Tibial nerve (tissue), 4 donors: Measurements from ENCODE around the gene PLA2G4A. TPM values are rescaled to one million over a fixed set of nuclear protein-coding genes. Genes with fewer than 3 reads are reported as not detected.
A peak's percentile ranks its signal among the peaks of the same experiment; 100 is the strongest.

Experiments used
- DNase-seq, 2 donors: peaks; one replicate each; pipeline ENCODE4 v3.0.0-alpha.2; 2019; ENCODE audit warnings: low spot score in 2 of 2
- H3K27ac ChIP-seq, 4 donors: fragments of 200-600 bp; sonication (generic) in 3 of 4; one replicate each; pipeline ENCODE4 v1.5.1; 2017 to 2019; ENCODE audit warnings: mild to moderate bottlenecking in 1 of 4
- H3K27me3 ChIP-seq, 2 donors: fragments of 200-600 bp; sonication (generic) in 1 of 2; one replicate each; pipeline versions ENCODE4 v1.5.1 to v1.6.0; 2017 to 2019
- H3K36me3 ChIP-seq, 3 donors: fragments of 200-600 bp; sonication (generic); one replicate each; pipeline ENCODE4 v1.5.1; 2018 to 2019
- H3K4me1 ChIP-seq, 4 donors: fragments of 200-600 bp; sonication (generic) in 3 of 4; one replicate each; pipeline ENCODE4 v1.5.1; 2017 to 2019
- H3K4me3 ChIP-seq, 4 donors: fragments of 200-600 bp; sonication (generic) in 3 of 4; one replicate each; pipeline ENCODE4 v1.5.1; 2017 to 2019; ENCODE audit warnings: mild to moderate bottlenecking in 1 of 4, moderate library complexity in 1 of 4
- H3K9me3 ChIP-seq, 4 donors: fragments of 200-600 bp; sonication (generic) in 3 of 4; one replicate each; pipeline ENCODE4 v1.5.1; 2017 to 2019
- EP300 ChIP-seq, 2 donors: sonication (generic); formaldehyde crosslinking; IDR thresholded peaks; one replicate each; pipeline ENCODE4 v1.6.1; 2017; ENCODE audit warnings: antibody characterized with exemption in 2 of 2, mild to moderate bottlenecking in 1 of 2
- POLR2A ChIP-seq, 2 donors: fragments of 450-650 bp; IDR thresholded peaks; one replicate each; pipeline ENCODE4 v1.6.1; 2017; ENCODE audit warnings: antibody characterized with exemption in 2 of 2, mild to moderate bottlenecking in 2 of 2, moderate library complexity in 2 of 2
- WGBS, 2 donors: methylation state at CpG; one replicate each; pipeline ENCODE4 v1.1.5; 2018; 5-methylcytosine and 5-hydroxymethylcytosine counted together
- total RNA-seq, 4 donors: library from RNA; depleted of rRNA; stranded (reverse); fragments of >200 nt; gene quantifications; one replicate each; pipeline ENCODE4 v1.1.0, GENCODE V29; 2016
- TF ChIP-seq, protein P1 (sequence below), 5 experiments: fragments of 200-600 bp in 3 of 5; fragments of 450-650 bp in 2 of 5; sonication (generic) in 3 of 5; IDR thresholded peaks; one replicate each; pipeline ENCODE4 v1.5.1; 2016 to 2019; ENCODE audit warnings: antibody characterized with exemption in 5 of 5, mild to moderate bottlenecking in 3 of 5, moderate library complexity in 2 of 5

PLA2G4A gene
- total RNA-seq, 4 donors from 2014 or later: 3.7 to 7.2 (median 6.3) TPM

- Histone ChIP-seq H3K36me3 (no peaks in the 10 kb centered on the region), H3K27ac (peak overlapping the region in 1 of 4 donors; percentile 29), H3K4me1 (peaks cover 0 to 24% (median 3%) of the 10 kb centered on the region in 4 donors), H3K27me3 (no peaks in the 10 kb centered on the region), H3K9me3 (no peaks in the 10 kb centered on the region), H3K4me3 (no peak overlapping the region)
- TF ChIP-seq EP300 (IDR thresholded peaks at IDR 0.05) (no peak), POLR2A (IDR thresholded peaks at IDR 0.05) (no peak)
- no peak for DNase-seq
- WGBS, 2 donors: 52 to 55% methylated on average over 2 of the region's 2 CpGs
Observed at GRCh38 chr1:186839041-186839400, 10.3 kb downstream of the PLA2G4A start.

DNA sequence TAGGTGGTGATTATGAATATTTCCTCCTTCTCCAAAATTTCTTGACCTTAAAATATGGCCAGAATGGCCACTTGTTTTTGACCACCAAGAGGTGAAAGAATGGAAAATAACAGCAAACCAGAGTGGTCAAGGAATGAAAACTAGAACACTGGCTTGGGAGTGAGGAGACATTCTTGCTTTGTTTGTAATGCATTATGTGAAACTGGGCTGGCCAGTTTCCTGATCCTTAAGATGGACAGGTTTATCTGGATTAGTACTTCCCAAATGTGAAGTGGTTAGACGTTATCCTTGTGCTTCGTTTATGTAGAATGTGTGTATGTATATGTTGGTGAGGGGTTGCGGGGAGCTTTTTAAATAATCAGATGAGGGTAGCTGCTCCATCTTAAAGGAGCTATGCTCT, 12.8 kb downstream of the PLA2G4A start:
- Histone ChIP-seq H3K4me1 (peaks cover 0 to 38% (median 5%) of the 10 kb centered on the region in 4 donors), H3K4me3 (no peak overlapping the region), H3K36me3 (no peaks in the 10 kb centered on the region), H3K9me3 (no peaks in the 10 kb centered on the region), H3K27me3 (no peaks in the 10 kb centered on the region), H3K27ac (no peak overlapping the region)
- 80 to 89% methylated on average over 3 of the region's 3 CpGs for WGBS, 2 donors
- TF ChIP-seq, protein P1, sequence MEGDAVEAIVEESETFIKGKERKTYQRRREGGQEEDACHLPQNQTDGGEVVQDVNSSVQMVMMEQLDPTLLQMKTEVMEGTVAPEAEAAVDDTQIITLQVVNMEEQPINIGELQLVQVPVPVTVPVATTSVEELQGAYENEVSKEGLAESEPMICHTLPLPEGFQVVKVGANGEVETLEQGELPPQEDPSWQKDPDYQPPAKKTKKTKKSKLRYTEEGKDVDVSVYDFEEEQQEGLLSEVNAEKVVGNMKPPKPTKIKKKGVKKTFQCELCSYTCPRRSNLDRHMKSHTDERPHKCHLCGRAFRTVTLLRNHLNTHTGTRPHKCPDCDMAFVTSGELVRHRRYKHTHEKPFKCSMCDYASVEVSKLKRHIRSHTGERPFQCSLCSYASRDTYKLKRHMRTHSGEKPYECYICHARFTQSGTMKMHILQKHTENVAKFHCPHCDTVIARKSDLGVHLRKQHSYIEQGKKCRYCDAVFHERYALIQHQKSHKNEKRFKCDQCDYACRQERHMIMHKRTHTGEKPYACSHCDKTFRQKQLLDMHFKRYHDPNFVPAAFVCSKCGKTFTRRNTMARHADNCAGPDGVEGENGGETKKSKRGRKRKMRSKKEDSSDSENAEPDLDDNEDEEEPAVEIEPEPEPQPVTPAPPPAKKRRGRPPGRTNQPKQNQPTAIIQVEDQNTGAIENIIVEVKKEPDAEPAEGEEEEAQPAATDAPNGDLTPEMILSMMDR (IDR thresholded peaks at IDR 0.05): no peak
- no peak for DNase-seq

GRCh38 chr1:186842547-186842946, 13.8 kb downstream of the PLA2G4A start:
- TF ChIP-seq EP300 (IDR thresholded peaks at IDR 0.05) (no peak), POLR2A (IDR thresholded peaks at IDR 0.05) (no peak)
- TF ChIP-seq, protein P1 (IDR thresholded peaks at IDR 0.05): no peak
- H3K27me3 ChIP-seq: no peaks in the 10 kb centered on the region
- H3K4me1 ChIP-seq: peaks cover 0 to 38% (median 5%) of the 10 kb centered on the region in 4 donors
- no peak for DNase-seq
- H3K36me3 ChIP-seq: no peaks in the 10 kb centered on the region
- H3K27ac ChIP-seq: no peak overlapping the region
- 40 to 46% methylated on average over 4 of the region's 4 CpGs for WGBS, 2 donors
- H3K9me3 ChIP-seq: no peaks in the 10 kb centered on the region
- H3K4me3 ChIP-seq: no peak overlapping the region

DNA sequence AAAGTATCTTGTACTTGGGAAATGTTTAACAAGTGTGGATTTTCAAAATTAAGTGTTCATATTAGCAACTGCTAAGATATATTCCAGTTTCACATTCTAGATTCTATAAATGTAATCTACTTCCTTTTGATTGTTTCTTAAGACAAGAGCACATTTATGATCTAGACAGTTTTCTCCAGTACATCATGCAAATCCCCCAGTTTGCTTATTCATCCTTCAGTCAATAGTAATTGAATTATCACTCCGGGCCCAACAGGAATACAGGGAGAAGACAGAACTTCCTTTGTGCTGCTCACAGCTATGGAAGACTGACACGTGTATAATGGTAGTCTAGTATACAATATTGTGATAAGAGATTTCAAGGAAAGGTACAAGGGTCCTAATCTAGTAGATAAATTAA, 14.5 kb downstream of the PLA2G4A start:
- no peak overlapping the region for H3K4me3 ChIP-seq
- DNase-seq: no peak
- TF ChIP-seq EP300 (IDR thresholded peaks at IDR 0.05) (no peak), POLR2A (IDR thresholded peaks at IDR 0.05) (no peak)
- TF ChIP-seq, protein P1 (IDR thresholded peaks at IDR 0.05): no peak
- no peak overlapping the region for H3K27ac ChIP-seq
- H3K36me3 ChIP-seq: no peaks in the 10 kb centered on the region
- H3K9me3 ChIP-seq: no peaks in the 10 kb centered on the region
- no peaks in the 10 kb centered on the region for H3K27me3 ChIP-seq
- H3K4me1 ChIP-seq: peaks cover 0 to 38% (median 4%) of the 10 kb centered on the region in 4 donors
- 46 to 55% methylated on average over 2 of the region's 2 CpGs for WGBS, 2 donors

- H3K4me1 ChIP-seq: peaks cover 0 to 34% (median 2%) of the 10 kb centered on the region in 4 donors
- no peak for DNase-seq
Observed at GRCh38 chr1:186843931-186844330, 15.2 kb downstream of the PLA2G4A start.

More at GRCh38 chr1:186843931-186844330, 15.2 kb downstream of the PLA2G4A start:
- H3K36me3 ChIP-seq: no peaks in the 10 kb centered on the region
- H3K27me3 ChIP-seq: no peaks in the 10 kb centered on the region
- 78 to 88% methylated on average over 2 of the region's 2 CpGs for WGBS, 2 donors
- TF ChIP-seq POLR2A (IDR thresholded peaks at IDR 0.05) (no peak), EP300 (IDR thresholded peaks at IDR 0.05) (no peak)
- TF ChIP-seq, protein P1 (IDR thresholded peaks at IDR 0.05): no peak
- no peaks in the 10 kb centered on the region for H3K9me3 ChIP-seq
- no peak overlapping the region for H3K4me3 ChIP-seq
- no peak overlapping the region for H3K27ac ChIP-seq
